Measurements from ENCODE around the gene GRHPR. TPM values are rescaled to one million over a fixed set of nuclear protein-coding genes. Genes with fewer than 3 reads are reported as not detected.

Gene GRHPR
- total RNA-seq, 4 donors from 2014 or later: 99.0 to 186 (median 119) TPM

DNA sequence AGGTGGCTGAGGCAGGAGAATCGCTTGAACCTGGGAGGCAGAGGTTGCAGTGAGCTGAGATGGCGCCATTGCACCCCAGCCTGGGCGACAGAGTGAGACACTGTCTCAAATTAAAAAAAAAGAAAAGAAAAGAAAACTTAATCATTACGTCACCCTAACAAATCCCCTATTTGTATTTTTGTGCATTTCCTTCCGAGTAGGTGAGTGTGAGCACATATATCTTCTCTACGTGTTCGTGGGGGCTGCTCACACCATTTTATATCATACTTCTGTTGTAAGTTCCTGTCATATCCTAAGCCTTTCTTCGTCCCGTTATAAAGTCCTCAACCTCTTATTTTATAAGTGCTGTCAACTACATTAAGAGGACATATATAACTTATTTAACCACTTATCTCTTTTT is 41.9 kb upstream of the GRHPR start:
- TF ChIP-seq CTCF (IDR thresholded peaks at IDR 0.05; ENCODE audit: low read depth): no peak

GRCh38 chr9:37381094-37381741 is 41.3 kb upstream of the GRHPR start:
- no peak for TF ChIP-seq CTCF (IDR thresholded peaks at IDR 0.05; ENCODE audit: low read depth)

DNA sequence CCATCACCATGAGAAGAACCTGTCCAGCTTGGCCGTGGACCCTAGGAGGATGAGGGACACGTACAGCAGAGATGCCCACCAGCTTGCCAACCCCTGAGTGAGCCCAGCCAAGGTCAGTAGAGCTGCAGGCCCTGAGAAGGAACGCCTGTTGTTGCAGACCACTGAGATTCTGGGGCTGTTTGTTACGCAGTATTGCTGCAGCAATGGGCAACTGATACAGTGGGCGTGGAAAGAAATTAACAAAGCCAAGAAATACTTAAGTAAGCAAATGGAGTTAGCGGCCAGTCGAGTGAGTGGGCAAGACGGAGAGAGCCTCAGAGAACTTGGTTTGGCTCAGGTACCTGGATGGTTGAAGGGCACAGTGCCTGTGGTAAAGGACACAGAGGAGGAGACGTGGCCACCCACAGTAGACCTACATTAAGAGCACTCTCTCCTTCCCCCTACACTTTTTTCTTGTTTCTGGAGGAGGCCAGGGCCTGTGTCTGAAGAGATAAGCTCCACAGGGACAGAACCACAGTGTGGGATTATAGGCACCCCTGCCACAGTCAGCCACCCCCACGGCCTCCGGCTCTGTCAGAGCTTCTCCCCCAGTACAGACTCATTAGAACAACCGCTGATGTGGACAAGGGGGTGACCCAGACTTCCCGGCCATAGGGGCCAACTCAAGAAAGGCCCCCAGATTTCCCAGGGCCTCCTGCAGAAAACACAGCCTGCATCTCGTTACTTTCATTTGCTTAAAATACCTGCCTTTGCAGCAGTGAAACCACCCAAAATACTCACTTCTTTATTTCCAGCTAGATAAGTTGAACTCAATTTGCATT is 40.1 kb upstream of the GRHPR start:
- no peak for TF ChIP-seq CTCF (IDR thresholded peaks at IDR 0.05; ENCODE audit: low read depth)

GRCh38 chr9:37382982-37383357 is 39.5 kb upstream of the GRHPR start:
- TF ChIP-seq CTCF (IDR thresholded peaks at IDR 0.05; ENCODE audit: low read depth): no peak

GRCh38 chr9:37383393-37383792 is 39.1 kb upstream of the GRHPR start:
- no peak for TF ChIP-seq CTCF (IDR thresholded peaks at IDR 0.05; ENCODE audit: low read depth)

DNA sequence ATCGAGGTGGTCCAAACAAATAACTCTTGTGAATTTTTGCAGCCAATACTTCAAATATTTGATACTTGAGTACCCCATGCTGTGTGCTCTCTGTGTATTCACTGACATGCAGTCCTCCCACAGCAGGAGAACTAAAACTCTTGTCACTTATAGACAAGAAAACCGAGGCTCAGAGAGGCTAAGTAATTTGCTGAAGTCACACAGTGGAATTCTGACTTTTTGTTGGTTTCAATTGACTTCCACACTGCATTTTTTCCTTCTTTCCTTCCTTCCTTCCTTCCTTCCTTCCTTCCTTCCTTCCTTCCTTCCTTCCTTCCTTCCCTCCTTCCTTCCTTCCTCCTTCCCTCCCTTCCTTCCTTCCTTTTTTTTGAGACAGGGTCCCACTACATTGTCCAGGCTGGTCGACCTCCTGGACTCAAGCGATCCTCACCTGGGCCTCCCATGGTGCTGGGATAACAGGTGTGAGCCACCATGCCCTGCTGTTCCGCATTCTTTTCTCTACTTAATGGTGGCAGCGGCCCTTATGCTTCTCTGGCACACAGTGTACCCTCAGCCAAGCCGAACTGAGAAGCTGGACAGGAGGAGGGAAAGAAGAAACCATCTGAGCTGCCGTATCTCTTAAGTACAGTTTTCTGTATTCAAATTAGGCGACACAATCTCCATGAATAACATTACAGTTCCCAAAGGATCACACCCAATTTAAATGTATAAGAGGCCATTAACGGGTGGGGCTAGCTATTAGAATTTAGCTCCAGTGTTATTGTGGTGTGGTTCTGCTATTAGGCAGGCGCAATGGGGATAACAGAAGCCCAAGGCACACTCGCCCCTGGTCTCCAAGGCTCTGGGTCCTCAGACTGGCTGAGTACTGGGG is 38.4 kb upstream of the GRHPR start:
- TF ChIP-seq CTCF (IDR thresholded peaks at IDR 0.05; ENCODE audit: low read depth): no peak

DNA sequence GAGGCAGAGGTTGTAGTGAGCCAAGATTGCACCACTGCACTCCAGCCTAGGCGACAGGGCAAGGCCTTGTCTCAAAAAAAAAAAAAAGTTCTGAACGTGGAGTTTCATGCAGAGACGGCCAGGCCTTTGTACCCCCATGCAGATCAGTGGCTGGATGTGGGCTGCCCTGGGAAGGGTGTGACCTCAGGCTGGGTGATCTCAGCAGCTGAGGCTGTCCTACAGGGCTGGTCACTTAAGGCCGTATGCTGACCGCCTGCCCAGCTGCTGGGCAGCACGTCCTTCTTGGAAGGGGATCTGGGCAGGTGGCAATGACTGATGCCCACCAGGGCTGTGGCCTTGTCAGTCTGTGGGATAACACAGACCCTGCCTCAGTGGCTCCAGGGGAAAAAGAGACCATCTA is 37.2 kb upstream of the GRHPR start:
- TF ChIP-seq CTCF (IDR thresholded peaks at IDR 0.05; ENCODE audit: low read depth): no peak
